Activated CD8-positive, alpha-beta memory T cell treated with anti-CD3 and anti-CD28 coated beads for 48 hours (primary cell): ENCODE data around the gene ARPC1A.
"Not testable (repeated sequence)": the region's sequence is repeated elsewhere in the genome, so short reads cannot be mapped to it uniquely, and the experiment has no call there.

Experiments used
- DNase-seq, 3 experiments: peaks; one replicate each; pipeline ENCODE4 v3.0.0-alpha.2; 2020; ENCODE audit warnings: low read depth in 2 of 3, low spot score in 2 of 3

ARPC1A gene

GRCh38 chr7:99320371-99320770, 5.3 kb upstream of the ARPC1A start:
- no peak for DNase-seq

- DNase-seq: not testable (repeated sequence)
Measured at GRCh38 chr7:99322659-99323058, 3.0 kb upstream of the ARPC1A start.

GRCh38 chr7:99324559-99324958, 1.1 kb upstream of the ARPC1A start:
- no peak for DNase-seq

- DNase-seq: no peak
Measured at GRCh38 chr7:99325001-99325493, 651 bp upstream of the ARPC1A start.

- no peak for DNase-seq
Measured at GRCh38 chr7:99326408-99326782, 697 bp downstream of the ARPC1A start.

- not testable (repeated sequence) for DNase-seq
Measured at GRCh38 chr7:99330314-99330961, 4.7 kb downstream of the ARPC1A start.

GRCh38 chr7:99331002-99331401, 5.3 kb downstream of the ARPC1A start:
- no peak for DNase-seq

GRCh38 chr7:99339595-99339994, 13.9 kb downstream of the ARPC1A start:
- no peak for DNase-seq

GRCh38 chr7:99340659-99341058, 15.0 kb downstream of the ARPC1A start:
- DNase-seq: no peak

- DNase-seq: no peak
Measured at GRCh38 chr7:99344061-99344647, 18.5 kb downstream of the ARPC1A start.

GRCh38 chr7:99350641-99351040, 24.9 kb downstream of the ARPC1A start:
- DNase-seq: not testable (repeated sequence)

- DNase-seq: no peak
Measured at GRCh38 chr7:99352247-99352646, 26.5 kb downstream of the ARPC1A start.

- no peak for DNase-seq
Measured at GRCh38 chr7:99355098-99355497, 29.4 kb downstream of the ARPC1A start.

GRCh38 chr7:99357701-99358490, 32.2 kb downstream of the ARPC1A start:
- DNase-seq: no peak

GRCh38 chr7:99358521-99358920, 32.8 kb downstream of the ARPC1A start:
- not testable (repeated sequence) for DNase-seq

- DNase-seq: no peak
Measured at GRCh38 chr7:99359465-99360154, 33.9 kb downstream of the ARPC1A start.

GRCh38 chr7:99362801-99363200, 37.1 kb downstream of the ARPC1A start:
- DNase-seq: no peak

- no peak for DNase-seq
Measured at GRCh38 chr7:99363286-99363685, 37.6 kb downstream of the ARPC1A start.

GRCh38 chr7:99365318-99366141, 39.8 kb downstream of the ARPC1A start:
- no peak for DNase-seq

GRCh38 chr7:99366646-99367045, 40.9 kb downstream of the ARPC1A start:
- no peak for DNase-seq
